OCI-LY7 (cell line): ENCODE measurements around the gene ATP6AP1. TPM values are rescaled to one million over a fixed set of nuclear protein-coding genes. Genes with fewer than 3 reads are reported as not detected.

ENCODE experiments used
- BruUV-seq: library from RNA; stranded (reverse); fragments of 400-500 nt; replicated peaks from 2 replicates; lab custom pipeline; 2021; lab: Mats Ljungman, UMichigan
- CTCF ChIA-PET: fragments of 300-600 bp; sonication (Branson Sonifier 250); formaldehyde crosslinking; loops from one replicate; lab custom pipeline; 2022; ENCODE audit warnings: antibody characterized with exemption; ENCODE audit not compliant: unreplicated experiment; lab: Charles Lee
- POLR2A ChIA-PET: fragments of 300-600 bp; sonication (Branson Sonifier 250); formaldehyde crosslinking; loops from one replicate; lab custom pipeline; 2022; ENCODE audit warnings: antibody characterized with exemption; lab: Charles Lee
- DNase-seq: peaks from one replicate; pipeline ENCODE4 v3.0.0-alpha.2; 2015; ENCODE audit warnings: low spot score
- H2AFZ ChIP-seq: fragments of 200-600 bp; sonication (generic), shearing (Covaris generic); 2 replicates; pipeline ENCODE4 v1.6.1; 2014; ENCODE audit warnings: mild to moderate bottlenecking, antibody characterized with exemption, low read length, moderate library complexity
- H3K27ac ChIP-seq: fragments of 200-600 bp; sonication (generic); 2 replicates; pipeline ENCODE4 v1.5.1; 2014; ENCODE audit warnings: mixed run types, low read depth, mild to moderate bottlenecking, moderate library complexity, low read length, inconsistent platforms; ENCODE audit not compliant: poor library complexity, severe bottlenecking
- H3K36me3 ChIP-seq: fragments of 200-600 bp; sonication (generic); 2 replicates; pipeline ENCODE4 v1.6.1; 2014; ENCODE audit warnings: mild to moderate bottlenecking, antibody characterized with exemption, low read length, moderate library complexity, mixed read lengths; ENCODE audit not compliant: insufficient read depth
- H3K4me1 ChIP-seq: fragments of 200-600 bp; sonication (generic); 2 replicates; pipeline ENCODE4 v1.5.1; 2014; ENCODE audit warnings: mild to moderate bottlenecking, low read length; ENCODE audit not compliant: insufficient read depth, poor library complexity, severe bottlenecking
- H3K4me2 ChIP-seq: fragments of 200-600 bp; sonication (generic); 2 replicates; pipeline ENCODE4 v1.6.1; 2014; ENCODE audit warnings: mild to moderate bottlenecking, low read length
- H3K4me3 ChIP-seq: fragments of 200-600 bp; sonication (generic); 2 replicates; pipeline ENCODE4 v1.5.1; 2014; ENCODE audit warnings: mild to moderate bottlenecking, low read depth, low read length; ENCODE audit not compliant: poor library complexity, severe bottlenecking
- H3K79me2 ChIP-seq: fragments of 200-600 bp; sonication (generic); 2 replicates; pipeline ENCODE4 v1.6.1; 2016; ENCODE audit warnings: low read depth, mild to moderate bottlenecking, low read length, moderate library complexity, mixed read lengths; ENCODE audit not compliant: insufficient read depth
- H3K9me2 ChIP-seq: fragments of 200-600 bp; sonication (generic); 2 replicates; pipeline ENCODE4 v1.6.1; 2016; ENCODE audit warnings: mild to moderate bottlenecking, low read length, mixed read lengths; ENCODE audit not compliant: insufficient read depth
- H3K9me3 ChIP-seq: fragments of 200-600 bp; sonication (generic); 2 replicates; pipeline ENCODE4 v1.6.1; 2014; ENCODE audit warnings: mild to moderate bottlenecking, mixed run types, low read length, mixed read lengths
- H4K20me1 ChIP-seq: fragments of 200-600 bp; sonication (generic); 2 replicates; pipeline ENCODE4 v1.6.1; 2014; ENCODE audit warnings: mild to moderate bottlenecking, antibody characterized with exemption, low read length, moderate library complexity, mixed read lengths; ENCODE audit not compliant: insufficient read depth
- CTCF ChIP-seq: fragments of 200-600 bp; sonication (generic); conservative IDR thresholded peaks from 2 replicates; pipeline ENCODE4 v1.5.1; 2014; ENCODE audit warnings: mild to moderate bottlenecking, antibody characterized with exemption, low read length, moderate library complexity, mixed read lengths
- EZH2phosphoT487 ChIP-seq: fragments of 200-600 bp; sonication (generic); IDR thresholded peaks from 2 replicates; pipeline ENCODE4 v1.6.1; 2018; ENCODE audit warnings: low read depth, borderline replicate concordance, mild to moderate bottlenecking, mixed run types, antibody characterized with exemption, low read length, moderate library complexity, mixed read lengths
- intact Hi-C: fragments of 100-400 bp; cut with micrococcal nuclease; formaldehyde crosslinking; loops from one replicate; pipeline ENCODE4 v1.10.0; 2022; ENCODE audit not compliant: unreplicated experiment
- total RNA-seq, 2 experiments: library from RNA; depleted of rRNA in 1 of 2; stranded (reverse); fragments of >200 nt in 1 of 2; shearing (Covaris generic) in 1 of 2; gene quantifications; 2 replicates each; pipeline ENCODE4 v1.2.3, GENCODE V29; 2014 to 2022

The ATP6AP1 gene
- total RNA-seq, 2 experiments from 2014 or later = 26.4 to 39.5 TPM

GRCh38 chrX:154437971-154438893 lies 9.8 kb downstream of the ATP6AP1 start:
- intact Hi-C loops = no loop called here
- peaks cover 35% of the 10 kb centered on the region; the same call in 1 of the 2 replicates for H3K36me3 ChIP-seq
- H3K4me3 ChIP-seq = peak overlapping the region; percentile 83
- DNase-seq = no peak
- H4K20me1 ChIP-seq = no peaks in the 10 kb centered on the region
- ChIA-PET CTCF (no interaction called here), POLR2A (no interaction called here)
- no peak for TF ChIP-seq CTCF
- no peak for TF ChIP-seq EZH2phosphoT487
- no peak overlapping the region for H3K27ac ChIP-seq
- H3K9me3 ChIP-seq = no peaks in the 10 kb centered on the region
- H3K79me2 ChIP-seq = peaks cover 17% of the 10 kb centered on the region
- no peaks in the 10 kb centered on the region for H3K9me2 ChIP-seq
- no TSS peak for BruUV-seq
- no peak overlapping the region for H2AFZ ChIP-seq
- peaks cover 15% of the 10 kb centered on the region for H3K4me1 ChIP-seq
- H3K4me2 ChIP-seq = peak overlapping the region; percentile 95

GRCh38 chrX:154439841-154440240 lies 11.4 kb downstream of the ATP6AP1 start:
- no peaks in the 10 kb centered on the region for H4K20me1 ChIP-seq
- no TSS peak for BruUV-seq
- no peak for DNase-seq
- no peaks in the 10 kb centered on the region for H3K9me2 ChIP-seq
- peaks cover 17% of the 10 kb centered on the region for H3K79me2 ChIP-seq
- no peak overlapping the region for H2AFZ ChIP-seq
- H3K4me1 ChIP-seq = peaks cover 27% of the 10 kb centered on the region
- TF ChIP-seq CTCF (no peak), EZH2phosphoT487 (no peak)
- POLR2A ChIA-PET = no interaction called here
- H3K27ac ChIP-seq = no peak overlapping the region
- peaks cover 35% of the 10 kb centered on the region; the same call in 1 of the 2 replicates for H3K36me3 ChIP-seq
- H3K9me3 ChIP-seq = no peaks in the 10 kb centered on the region
- intact Hi-C loops = no loop called here
- H3K4me3 ChIP-seq = no peak overlapping the region
- H3K4me2 ChIP-seq = no peak overlapping the region
- CTCF ChIA-PET = no interaction called here
